H9 (cell line): ENCODE data around the gene MORC1. TPM values are rescaled to one million over a fixed set of nuclear protein-coding genes. Genes with fewer than 3 reads are reported as not detected.

Source experiments
- DNase-seq: peaks from one replicate; pipeline ENCODE4 v3.0.0-alpha.2; 2017
- H2AFZ ChIP-seq: one replicate; pipeline ENCODE4 v1.6.1; 2013; ENCODE audit warnings: mild to moderate bottlenecking, low read length, control low read depth, moderate library complexity
- H2AK5ac ChIP-seq: 2 replicates; pipeline ENCODE4 v1.6.1; 2013; ENCODE audit warnings: low read length, control low read depth, mixed read lengths; ENCODE audit not compliant: insufficient read length
- H2BK120ac ChIP-seq: one replicate; pipeline ENCODE4 v1.6.1; 2013; ENCODE audit warnings: low read depth, mild to moderate bottlenecking, low read length, control low read depth, inconsistent platforms; ENCODE audit not compliant: poor library complexity, severe bottlenecking
- H2BK12ac ChIP-seq: 2 replicates; pipeline ENCODE4 v1.6.1; 2013; ENCODE audit warnings: low read length, control low read depth, mixed read lengths, low read depth; ENCODE audit not compliant: insufficient read length
- H2BK15ac ChIP-seq: 2 replicates; pipeline ENCODE4 v1.6.1; 2013; ENCODE audit warnings: low read depth, low read length, control low read depth
- H2BK20ac ChIP-seq: one replicate; pipeline ENCODE4 v1.6.1; 2013; ENCODE audit warnings: low read depth, mild to moderate bottlenecking, low read length, control low read depth, inconsistent platforms; ENCODE audit not compliant: poor library complexity, severe bottlenecking
- H2BK5ac ChIP-seq: 2 replicates; pipeline ENCODE4 v1.6.1; 2013; ENCODE audit warnings: low read length, control low read depth, mixed read lengths; ENCODE audit not compliant: insufficient read length
- H3K14ac ChIP-seq: 2 replicates; pipeline ENCODE4 v1.6.1; 2013; ENCODE audit warnings: low read length, control low read depth; ENCODE audit not compliant: insufficient read depth
- H3K18ac ChIP-seq: 2 replicates; pipeline ENCODE4 v1.6.1; 2013; ENCODE audit warnings: low read depth, mild to moderate bottlenecking, mixed read lengths, low read length, control low read depth; ENCODE audit not compliant: insufficient read length
- H3K23ac ChIP-seq: 2 replicates; pipeline ENCODE4 v1.6.1; 2013; ENCODE audit warnings: low read length, control low read depth, mixed read lengths, low read depth; ENCODE audit not compliant: insufficient read length
- H3K23me2 ChIP-seq: 2 replicates; pipeline ENCODE4 v1.6.1; 2013; ENCODE audit warnings: low read depth, mild to moderate bottlenecking, mixed read lengths, low read length, control low read depth; ENCODE audit not compliant: insufficient read length, poor library complexity, severe bottlenecking
- H3K27ac ChIP-seq: 2 replicates; pipeline ENCODE4 v1.5.1; 2013; ENCODE audit warnings: low read length, control low read depth, mixed read lengths, low read depth; ENCODE audit not compliant: insufficient read length
- H3K27me3 ChIP-seq: 2 replicates; pipeline ENCODE4 v1.6.1; 2013; ENCODE audit warnings: low read length, control low read depth, inconsistent platforms; ENCODE audit not compliant: insufficient read depth
- H3K4ac ChIP-seq: 2 replicates; pipeline ENCODE4 v1.6.1; 2013; ENCODE audit warnings: low read depth, mild to moderate bottlenecking, control low read depth, inconsistent platforms, low read length, moderate library complexity
- H3K4me1 ChIP-seq: 2 replicates; pipeline ENCODE4 v1.6.1; 2013; ENCODE audit warnings: low read length, control low read depth, inconsistent platforms; ENCODE audit not compliant: insufficient read depth
- H3K4me2 ChIP-seq: 2 replicates; pipeline ENCODE4 v1.6.1; 2013; ENCODE audit warnings: low read length, control low read depth, mixed read lengths; ENCODE audit not compliant: insufficient read length, insufficient read depth
- H3K56ac ChIP-seq: 2 replicates; pipeline ENCODE4 v1.6.1; 2013; ENCODE audit warnings: low read depth, mild to moderate bottlenecking, mixed read lengths, low read length, control low read depth; ENCODE audit not compliant: insufficient read length
- H3K79me1 ChIP-seq: 2 replicates; pipeline ENCODE4 v1.6.1; 2013; ENCODE audit warnings: low read depth, mild to moderate bottlenecking, moderate library complexity, low read length, control low read depth, inconsistent platforms; ENCODE audit not compliant: insufficient read depth, poor library complexity, severe bottlenecking
- H3K79me2 ChIP-seq: 2 replicates; pipeline ENCODE4 v1.6.1; 2013; ENCODE audit warnings: low read length, control low read depth, inconsistent platforms; ENCODE audit not compliant: insufficient read depth
- H3K9ac ChIP-seq: 2 replicates; pipeline ENCODE4 v1.6.1; 2013; ENCODE audit warnings: low read length, control low read depth, mixed read lengths; ENCODE audit not compliant: insufficient read length; ENCODE audit errors: extremely low read depth
- H3K9me3 ChIP-seq: one replicate; pipeline ENCODE4 v1.6.1; 2013; ENCODE audit warnings: low read depth, low read length, inconsistent platforms; ENCODE audit not compliant: control insufficient read depth
- H3T11ph ChIP-seq: one replicate; pipeline ENCODE4 v1.6.1; 2013; ENCODE audit warnings: mild to moderate bottlenecking, low read length, control low read depth, inconsistent platforms
- H4K20me1 ChIP-seq: one replicate; pipeline ENCODE4 v1.6.1; 2013; ENCODE audit not compliant: control insufficient read depth, insufficient read length, insufficient read depth
- H4K5ac ChIP-seq: 2 replicates; pipeline ENCODE4 v1.6.1; 2013; ENCODE audit warnings: low read depth, mild to moderate bottlenecking, mixed read lengths, low read length, control low read depth; ENCODE audit not compliant: insufficient read length
- H4K8ac ChIP-seq: replicated peaks from 2 replicates; pipeline ENCODE4 v1.6.1; 2013; ENCODE audit warnings: low read length, control low read depth, mixed read lengths, low read depth; ENCODE audit not compliant: insufficient read length
- H4K91ac ChIP-seq: 2 replicates; pipeline ENCODE4 v1.6.1; 2013; ENCODE audit warnings: low read depth, mild to moderate bottlenecking, moderate library complexity, mixed read lengths, low read length, control low read depth; ENCODE audit not compliant: insufficient read length
- H3K27ac Mint-ChIP-seq, 3 experiments: 2 replicates in 2 of 3; 3 replicates in 1 of 3; pipeline ENCODE4 v1.8.0; 2020 to 2021; ENCODE audit warnings: mixed read lengths in 3 of 3, mild to moderate bottlenecking in 1 of 3, moderate library complexity in 1 of 3
- H3K27me3 Mint-ChIP-seq: 2 replicates; pipeline ENCODE4 v1.8.0; 2021; ENCODE audit warnings: low read depth, mild to moderate bottlenecking, moderate library complexity, mixed read lengths
- H3K36me3 Mint-ChIP-seq, 3 experiments: 2 replicates in 2 of 3; 3 replicates in 1 of 3; pipeline ENCODE4 v1.8.0; 2020 to 2021; ENCODE audit warnings: low read depth in 3 of 3, mixed read lengths in 3 of 3; ENCODE audit not compliant: insufficient read depth in 1 of 3
- H3K4me1 Mint-ChIP-seq, 2 experiments: 2 replicates each; pipeline ENCODE4 v1.8.0; 2020; ENCODE audit warnings: mixed read lengths in 2 of 2
- H3K4me3 Mint-ChIP-seq, 2 experiments: 2 replicates in 1 of 2; 3 replicates in 1 of 2; pipeline ENCODE4 v1.8.0; 2020 to 2021; ENCODE audit warnings: mild to moderate bottlenecking in 2 of 2, mixed read lengths in 2 of 2, moderate library complexity in 1 of 2
- H3K9me3 Mint-ChIP-seq, 2 experiments: 2 replicates in 1 of 2; 3 replicates in 1 of 2; pipeline ENCODE4 v1.8.0; 2020; ENCODE audit warnings: mild to moderate bottlenecking in 2 of 2, mixed read lengths in 2 of 2, moderate library complexity in 1 of 2
- WGBS: extraction: QIAGEN DNeasy Blood & Tissue Kit; methylation state at CpG from one replicate; pipeline ENCODE4 v1.1.7; 2013; ENCODE audit warnings: missing lambda C conversion rate, low lambda C conversion rate, mixed read lengths; ENCODE audit not compliant: insufficient read length; ENCODE audit errors: extremely low coverage; 5-methylcytosine and 5-hydroxymethylcytosine counted together
- total RNA-seq: library from RNA; stranded (reverse); gene quantifications from 2 replicates; pipeline ENCODE4 v1.2.1, GENCODE V29; 2021
- TF ChIP-seq, protein P1 (sequence below): fragments of 200-600 bp; sonication (generic); conservative IDR thresholded peaks from 3 replicates; pipeline ENCODE4 v1.8.0; 2021; ENCODE audit warnings: antibody characterized with exemption, mild to moderate bottlenecking

The MORC1 gene
- total RNA-seq, 1 experiment from 2014 or later: not detected

- Histone ChIP-seq H3K9me3 (no peaks in the 10 kb centered on the region), H4K8ac (no peak overlapping the region), H2BK15ac (no peak overlapping the region), H3K56ac (no peak overlapping the region), H2AK5ac (no peak overlapping the region), H3K9ac (no peak overlapping the region), H3K4ac (no peak overlapping the region), H3K23ac (no peak overlapping the region), H3K14ac (no peak overlapping the region), H3K4me2 (no peak overlapping the region), H3T11ph (no peak overlapping the region), H3K18ac (no peak overlapping the region), H3K27me3 (no peaks in the 10 kb centered on the region), H4K20me1 (no peaks in the 10 kb centered on the region), H4K91ac (no peak overlapping the region), H3K23me2 (no peaks in the 10 kb centered on the region), H2BK12ac (no peak overlapping the region), H3K27ac (no peak overlapping the region), H3K4me1 (no peaks in the 10 kb centered on the region), H4K5ac (no peak overlapping the region), H2BK5ac (no peak overlapping the region), H2AFZ (no peak overlapping the region), H2BK120ac (no peak overlapping the region), H2BK20ac (no peak overlapping the region), H3K79me1 (no peaks in the 10 kb centered on the region), H3K79me2 (peaks cover 2% of the 10 kb centered on the region; the same call in 1 of the 2 replicates)
- TF ChIP-seq, protein P1, sequence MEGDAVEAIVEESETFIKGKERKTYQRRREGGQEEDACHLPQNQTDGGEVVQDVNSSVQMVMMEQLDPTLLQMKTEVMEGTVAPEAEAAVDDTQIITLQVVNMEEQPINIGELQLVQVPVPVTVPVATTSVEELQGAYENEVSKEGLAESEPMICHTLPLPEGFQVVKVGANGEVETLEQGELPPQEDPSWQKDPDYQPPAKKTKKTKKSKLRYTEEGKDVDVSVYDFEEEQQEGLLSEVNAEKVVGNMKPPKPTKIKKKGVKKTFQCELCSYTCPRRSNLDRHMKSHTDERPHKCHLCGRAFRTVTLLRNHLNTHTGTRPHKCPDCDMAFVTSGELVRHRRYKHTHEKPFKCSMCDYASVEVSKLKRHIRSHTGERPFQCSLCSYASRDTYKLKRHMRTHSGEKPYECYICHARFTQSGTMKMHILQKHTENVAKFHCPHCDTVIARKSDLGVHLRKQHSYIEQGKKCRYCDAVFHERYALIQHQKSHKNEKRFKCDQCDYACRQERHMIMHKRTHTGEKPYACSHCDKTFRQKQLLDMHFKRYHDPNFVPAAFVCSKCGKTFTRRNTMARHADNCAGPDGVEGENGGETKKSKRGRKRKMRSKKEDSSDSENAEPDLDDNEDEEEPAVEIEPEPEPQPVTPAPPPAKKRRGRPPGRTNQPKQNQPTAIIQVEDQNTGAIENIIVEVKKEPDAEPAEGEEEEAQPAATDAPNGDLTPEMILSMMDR: no peak
- H3K27me3 Mint-ChIP-seq: peaks cover 1% of the 10 kb centered on the region; the same call in 1 of the 2 replicates
- H3K4me1 Mint-ChIP-seq: no peaks in the 10 kb centered on the region
- H3K9me3 Mint-ChIP-seq: peaks cover 10 to 12% of the 10 kb centered on the region in 2 experiments; a peak in 4 of 5 replicates
- no peak for DNase-seq
- peaks cover 4 to 10% (median 8%) of the 10 kb centered on the region in 3 experiments; a peak in 4 of 7 replicates for H3K36me3 Mint-ChIP-seq
- WGBS: no CpG with 5 or more reads among the region's 7 CpGs
- H3K27ac Mint-ChIP-seq: no peak overlapping the region; a peak in 1 of 7 replicates
- no peak overlapping the region for H3K4me3 Mint-ChIP-seq
Observed at GRCh38 chr3:109118584-109118983, 650 bp upstream of the MORC1 start.
